GM18870 (cell line): Measurements from ENCODE around the gene KDELR3.

Source experiments
- ATAC-seq: cut with Tn5 transposase; IDR thresholded peaks from one replicate; pipeline ENCODE4 v1.9.1; 2021; ENCODE audit warnings: moderate library complexity; ENCODE audit not compliant: unreplicated experiment

The KDELR3 gene

GRCh38 chr22:38510416-38510970 is 42.6 kb downstream of the KDELR3 start:
- no peak for ATAC-seq

DNA sequence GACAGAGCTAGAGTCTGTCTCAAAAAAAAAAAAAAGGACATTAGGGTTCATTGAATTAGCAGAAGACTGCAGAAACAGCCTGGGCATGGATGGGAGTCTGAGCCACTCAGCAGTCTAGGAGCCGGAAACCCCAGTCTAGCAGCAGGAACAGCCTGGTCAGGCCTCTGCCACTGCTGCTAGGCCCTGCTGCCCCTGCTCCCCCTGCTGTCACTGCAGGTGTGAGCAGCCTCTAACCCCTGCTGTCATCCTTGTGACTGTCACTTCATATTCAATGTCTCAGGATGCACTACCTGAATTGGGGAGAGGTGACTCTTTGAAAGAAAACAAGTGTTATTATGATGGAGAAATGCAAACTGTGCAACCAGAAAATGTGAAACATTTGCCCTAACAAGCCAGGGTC is 45.2 kb downstream of the KDELR3 start:
- no peak for ATAC-seq

GRCh38 chr22:38518620-38519019 is 50.7 kb downstream of the KDELR3 start:
- ATAC-seq: no peak

- no peak for ATAC-seq
Measured at GRCh38 chr22:38519453-38520250, 51.8 kb downstream of the KDELR3 start.

DNA sequence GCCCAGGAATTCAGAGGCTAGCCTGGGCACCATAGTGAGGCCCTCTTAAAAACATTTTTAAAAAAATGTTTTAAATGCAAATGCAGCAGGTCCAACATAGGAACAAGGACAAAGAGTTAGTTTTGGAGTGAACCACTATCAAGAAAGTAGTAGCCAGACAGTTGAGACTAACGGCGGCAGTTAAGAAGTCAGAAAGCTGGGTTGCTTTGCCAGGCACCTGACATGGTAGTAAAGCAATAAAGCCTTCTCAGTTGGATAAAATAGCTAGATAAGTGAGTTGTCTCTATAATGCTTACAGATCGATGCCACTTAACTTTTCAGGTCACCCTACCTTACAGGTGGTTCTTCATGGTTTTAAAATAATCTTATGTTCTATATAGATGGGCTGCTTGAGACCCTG is 55.1 kb downstream of the KDELR3 start:
- ATAC-seq: no peak

DNA sequence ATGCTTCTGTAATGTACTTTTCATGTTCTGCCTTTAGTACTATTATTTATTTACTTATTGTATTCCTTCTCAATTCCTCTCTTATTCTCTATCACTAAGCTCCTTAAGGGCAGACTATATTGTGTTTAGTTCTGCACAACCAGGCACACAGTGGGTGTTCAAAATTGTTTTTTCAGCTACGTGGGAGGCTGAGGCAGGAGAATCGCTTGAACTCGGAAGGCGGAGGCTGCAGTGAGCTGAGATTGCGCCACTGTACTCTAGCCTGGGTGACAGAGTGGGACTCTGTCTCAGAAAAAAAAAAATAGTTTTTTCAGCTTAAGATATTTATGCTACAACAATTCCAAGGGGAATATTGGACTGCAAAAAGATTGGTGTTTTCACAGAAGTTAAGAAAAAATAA is 55.6 kb downstream of the KDELR3 start:
- ATAC-seq: no peak

DNA sequence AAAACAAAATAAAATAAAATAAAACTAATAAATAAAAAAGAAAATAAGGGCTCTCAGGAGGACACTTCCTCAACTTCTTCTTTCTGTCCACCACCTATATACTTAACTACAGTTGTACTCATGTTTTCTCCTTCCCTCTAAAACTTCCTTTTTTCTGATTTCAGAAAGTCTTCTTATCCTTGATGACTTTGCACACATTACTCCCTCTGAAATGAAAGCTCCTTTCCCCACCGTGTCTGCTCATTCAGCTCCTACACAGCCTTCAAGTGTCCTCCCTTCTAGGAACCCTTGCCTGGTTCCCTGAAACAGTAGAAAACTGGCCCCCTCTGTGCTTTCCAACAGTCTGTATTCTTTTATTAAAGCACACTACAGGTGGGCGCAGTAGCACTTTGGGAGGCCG is 56.5 kb downstream of the KDELR3 start:
- ATAC-seq: no peak

DNA sequence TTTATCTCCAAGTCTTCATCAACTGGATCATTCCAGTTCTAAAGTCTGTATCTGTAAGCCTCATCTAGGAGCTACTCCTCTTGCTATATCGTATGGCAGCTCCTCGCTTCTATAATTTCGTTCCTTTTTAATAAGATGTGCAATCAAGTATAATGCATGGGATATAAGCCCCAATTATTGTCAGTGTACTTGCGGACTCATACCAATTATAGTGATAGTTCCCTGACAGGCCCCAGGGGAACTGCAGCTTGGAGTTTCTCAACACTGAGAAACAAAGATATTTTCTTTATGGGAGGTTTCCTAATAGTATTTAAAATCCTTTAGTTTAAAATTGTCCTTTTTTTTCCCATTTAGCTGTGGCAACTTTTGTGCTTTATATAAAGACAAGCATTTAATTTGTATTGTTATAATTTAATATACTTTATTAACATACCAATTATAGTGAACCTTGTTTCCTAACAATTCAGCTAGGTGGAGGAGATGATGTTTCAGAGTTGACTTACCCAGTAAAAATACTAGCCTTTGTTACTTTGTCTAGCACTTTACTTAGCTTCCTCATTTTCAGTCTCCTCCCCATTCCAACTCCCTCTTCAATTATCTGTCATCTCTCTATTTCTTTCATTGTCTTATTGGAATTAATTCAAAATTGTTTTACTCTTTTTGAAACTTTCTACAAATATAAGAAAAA is 63.5 kb downstream of the KDELR3 start:
- ATAC-seq: no peak
